SH-SY5Y (cell line): ENCODE results near the gene BICRA.

Experiments used
- GATA2 ChIP-seq: IDR thresholded peaks from 2 replicates; pipeline ENCODE4 v1.6.1; 2011; ENCODE audit warnings: mild to moderate bottlenecking, low read depth, low read length
- GATA3 ChIP-seq: IDR thresholded peaks from 2 replicates; pipeline ENCODE4 v1.6.1; 2011; ENCODE audit warnings: low read depth, mild to moderate bottlenecking, low read length, moderate library complexity

Gene BICRA

DNA sequence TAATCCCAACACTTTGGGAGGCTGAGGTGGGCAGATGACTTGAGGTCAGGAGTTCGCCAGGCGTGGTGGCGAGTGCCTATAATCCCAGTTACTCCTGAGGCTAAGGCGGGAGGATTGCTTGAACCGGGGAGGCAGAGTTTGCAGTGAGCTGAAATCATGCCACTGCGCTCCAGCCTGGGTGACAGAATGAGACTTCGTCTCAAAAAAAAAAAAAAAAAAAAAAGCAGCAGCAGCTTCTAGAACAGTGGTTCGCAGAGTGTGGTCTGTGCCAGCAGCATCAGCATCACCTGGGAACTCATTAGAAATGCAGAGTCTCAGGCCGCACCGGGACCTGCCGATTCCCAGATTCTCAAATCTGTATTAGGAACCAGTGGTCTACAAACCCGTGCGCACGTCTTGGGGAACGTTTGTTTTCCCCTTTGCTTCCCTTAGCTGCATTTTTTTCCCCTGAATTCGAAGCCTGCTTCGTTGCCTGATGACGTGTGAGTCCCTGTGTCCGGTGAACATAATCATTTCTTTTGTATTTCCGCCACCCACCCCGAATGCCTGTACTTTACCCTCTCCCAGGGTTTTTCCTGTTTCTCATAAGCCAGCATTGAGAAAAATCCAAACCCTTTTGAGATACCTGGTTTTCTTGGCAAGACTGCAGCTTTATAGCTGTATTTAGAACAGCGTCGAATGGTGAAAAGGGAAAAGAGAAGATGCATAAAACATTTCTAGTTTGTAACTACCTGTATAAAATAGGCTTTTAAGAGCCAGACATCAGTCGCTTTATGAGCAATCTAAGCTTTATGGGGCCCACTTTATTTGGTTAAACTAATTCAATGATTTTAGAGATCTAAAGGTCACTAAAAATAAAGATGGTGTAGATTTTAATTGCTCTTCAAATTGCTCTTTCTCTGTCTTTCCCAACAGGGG, 49.8 kb downstream of the BICRA start:
- TF ChIP-seq GATA3 (no peak), GATA2 (no peak)

DNA sequence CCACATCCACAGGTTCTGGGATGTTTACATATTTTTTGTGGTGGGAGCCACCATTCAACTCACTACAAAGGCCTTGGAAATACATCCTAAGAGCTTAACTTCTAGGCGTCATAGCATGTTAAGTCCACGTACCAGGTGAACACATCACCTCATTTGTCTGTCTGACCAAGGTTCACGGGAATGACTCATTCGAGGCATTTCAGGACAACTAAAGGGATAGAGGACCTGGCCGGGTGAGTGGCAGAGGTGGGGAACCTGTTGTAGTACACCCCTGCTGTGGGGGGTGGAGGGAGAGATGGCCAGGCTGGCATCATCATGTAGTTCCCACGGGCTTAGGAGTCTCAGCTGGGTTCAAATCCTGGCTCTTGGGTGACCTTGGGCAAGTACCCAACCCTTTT, 51.5 kb downstream of the BICRA start:
- TF ChIP-seq GATA2 = no peak
- no peak for TF ChIP-seq GATA3

DNA sequence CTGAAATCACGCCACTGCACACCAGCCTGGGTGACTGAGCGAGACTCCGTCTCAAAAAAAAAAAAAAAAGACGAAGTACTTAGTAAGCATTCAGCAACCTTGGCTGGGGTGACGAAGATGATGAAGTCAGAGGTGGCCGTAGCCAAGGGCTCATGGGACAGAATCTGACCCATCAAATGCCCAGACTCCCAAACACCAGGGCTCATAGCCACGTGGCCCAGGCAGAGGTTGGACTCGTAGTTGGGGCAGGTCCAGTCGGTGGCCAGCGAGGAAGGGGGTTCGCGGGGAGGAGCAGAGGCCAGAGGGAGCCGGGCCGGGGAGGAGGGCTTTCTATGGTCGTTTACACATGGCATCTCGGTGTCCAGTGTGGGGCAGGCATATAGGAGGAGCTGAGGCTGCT, 52.2 kb downstream of the BICRA start:
- TF ChIP-seq GATA2 (no peak), GATA3 (no peak)

DNA sequence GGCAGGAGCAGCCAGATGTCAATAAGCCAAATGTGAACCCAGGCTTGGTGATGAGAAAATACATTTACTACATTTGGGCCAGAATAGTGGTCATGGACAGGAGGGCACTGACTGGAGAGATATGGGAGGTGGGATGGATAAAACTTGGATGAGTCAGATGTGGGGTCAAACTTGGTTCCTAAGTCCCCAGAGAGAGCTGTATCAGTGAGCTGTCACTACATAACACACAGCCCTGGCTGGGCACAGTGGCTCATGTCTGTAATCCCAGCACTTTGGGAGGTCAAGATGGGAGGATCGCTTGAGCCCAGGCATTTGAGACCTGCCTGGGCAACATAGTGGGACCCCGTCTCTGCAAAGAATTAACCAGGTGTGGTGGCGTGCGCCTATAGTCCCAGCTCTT, 52.7 kb downstream of the BICRA start:
- no peak for TF ChIP-seq GATA3
- no peak for TF ChIP-seq GATA2

DNA sequence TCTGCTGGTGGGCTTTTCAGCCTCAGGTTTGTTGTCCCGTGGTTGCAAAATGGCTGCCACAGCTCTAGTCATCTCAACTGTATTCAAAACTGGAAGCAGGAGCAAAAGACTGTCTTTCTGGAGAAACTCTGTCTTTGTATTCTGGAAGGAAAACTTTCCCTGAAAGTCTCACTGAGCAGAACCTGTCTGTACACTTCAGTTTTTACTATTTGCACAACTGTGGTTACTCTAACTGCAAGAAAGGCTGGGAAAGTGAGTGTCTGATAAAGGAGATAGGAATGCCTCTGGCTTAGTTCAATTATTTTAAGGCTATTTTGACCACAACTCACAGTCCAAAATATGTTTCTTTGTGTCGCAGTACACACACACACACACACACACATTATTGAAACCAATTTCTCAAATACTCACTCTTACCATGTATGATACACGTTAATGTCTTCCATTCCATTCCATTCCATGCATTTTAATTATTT, 54.5 kb downstream of the BICRA start:
- no peak for TF ChIP-seq GATA2
- TF ChIP-seq GATA3 = no peak

DNA sequence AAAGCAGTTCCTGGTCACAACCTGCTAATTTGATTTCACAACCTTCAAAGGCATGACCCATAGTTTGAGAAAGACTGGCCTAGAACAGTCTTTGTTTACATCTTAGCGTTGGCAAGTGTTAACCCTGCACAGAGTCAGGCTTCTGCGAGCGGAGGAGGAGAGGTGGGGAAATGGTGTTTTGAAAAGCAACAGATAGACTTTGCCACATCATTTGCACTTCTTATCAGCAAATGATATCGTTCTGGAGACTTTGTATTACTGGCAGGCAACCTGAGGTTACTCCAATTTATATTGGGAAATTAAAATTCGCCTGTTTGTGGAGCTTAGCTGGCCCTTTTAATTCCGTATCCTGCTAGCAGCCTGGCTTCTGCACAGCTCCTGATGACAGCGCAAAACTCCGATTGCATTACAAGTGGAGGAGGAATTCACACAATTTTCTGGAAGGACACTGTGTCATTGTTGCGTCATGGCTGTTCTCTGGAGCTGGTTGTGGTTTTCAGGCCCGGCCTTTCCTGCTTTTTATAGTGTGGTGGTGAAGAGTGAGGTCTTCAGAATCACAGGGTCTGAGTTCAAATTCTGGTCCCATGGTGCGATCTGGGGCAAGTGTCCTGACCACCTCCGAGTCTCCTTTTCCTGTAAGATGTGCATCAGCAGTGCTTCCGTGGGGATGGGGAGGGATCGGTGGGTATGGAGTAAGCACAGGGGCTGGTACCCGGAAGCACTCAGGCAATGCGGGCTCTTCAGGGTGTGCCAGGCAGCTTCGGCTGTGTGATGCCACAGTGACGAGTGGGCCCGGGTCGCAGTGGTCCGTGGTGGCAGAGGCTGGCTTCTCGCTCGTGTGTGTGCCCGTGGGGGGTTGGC, 55.2 kb downstream of the BICRA start:
- TF ChIP-seq GATA2 (no peak), GATA3 (no peak)

DNA sequence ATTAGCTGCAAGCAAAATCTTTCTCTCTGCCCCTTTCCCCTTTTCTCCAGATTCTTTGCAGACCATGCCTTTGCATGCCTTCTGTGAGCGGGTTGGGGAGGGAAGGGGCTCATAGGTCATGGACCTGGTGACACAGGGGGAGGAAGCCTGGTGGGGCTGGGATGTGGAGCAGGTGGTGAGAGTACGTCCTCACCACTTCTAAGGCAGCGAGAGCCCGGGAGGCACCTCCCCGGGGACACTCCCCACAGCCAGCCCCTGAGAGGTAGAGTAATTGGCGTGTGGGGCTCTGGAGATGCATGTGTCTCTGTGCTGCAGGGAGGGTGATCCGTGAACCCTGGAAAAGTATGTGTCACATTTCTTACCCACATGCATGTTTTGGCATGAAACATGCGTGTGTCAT, 61.8 kb downstream of the BICRA start:
- TF ChIP-seq GATA3 = no peak
- TF ChIP-seq GATA2 = no peak

DNA sequence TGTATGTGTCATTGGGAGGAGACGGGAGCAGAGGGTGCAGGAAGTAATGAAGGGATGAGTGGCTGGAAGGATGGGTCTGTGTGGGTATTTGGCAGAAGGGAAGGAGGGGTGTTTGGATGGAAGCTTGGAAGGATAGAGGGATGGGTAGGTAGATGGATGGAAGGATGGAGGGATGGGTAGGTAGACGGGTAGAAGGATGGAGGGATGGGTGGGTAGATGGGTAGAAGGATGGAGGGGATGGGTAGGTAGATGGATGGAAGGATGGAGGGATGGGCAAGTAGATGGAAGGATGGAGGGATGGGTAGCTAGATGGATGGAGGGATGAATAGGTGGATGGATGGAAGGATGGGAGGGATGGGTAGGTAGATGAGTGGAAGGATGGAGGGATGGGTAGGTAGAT, 62.6 kb downstream of the BICRA start:
- TF ChIP-seq GATA3 (no peak), GATA2 (no peak)

DNA sequence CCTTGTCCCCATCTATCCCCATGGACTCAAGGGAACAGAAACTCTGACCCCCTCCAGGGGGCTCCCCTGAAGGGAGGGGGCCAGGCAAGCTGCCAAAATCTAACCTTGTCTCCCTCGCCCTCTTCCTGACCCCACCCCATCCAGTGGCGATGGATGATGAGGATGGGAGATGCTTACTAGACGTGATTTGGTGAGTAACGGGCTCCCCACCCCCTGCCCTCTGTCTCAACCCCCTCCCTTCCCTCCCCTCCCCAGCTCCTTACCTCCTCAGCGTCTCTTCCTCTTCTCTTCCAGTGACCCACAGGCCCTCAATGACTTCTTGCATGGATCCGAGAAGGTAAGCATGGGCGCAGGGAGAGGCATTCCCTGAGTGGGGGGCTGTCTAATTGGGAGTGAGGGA, 64.5 kb downstream of the BICRA start:
- TF ChIP-seq GATA3 (no peak), GATA2 (no peak)

DNA sequence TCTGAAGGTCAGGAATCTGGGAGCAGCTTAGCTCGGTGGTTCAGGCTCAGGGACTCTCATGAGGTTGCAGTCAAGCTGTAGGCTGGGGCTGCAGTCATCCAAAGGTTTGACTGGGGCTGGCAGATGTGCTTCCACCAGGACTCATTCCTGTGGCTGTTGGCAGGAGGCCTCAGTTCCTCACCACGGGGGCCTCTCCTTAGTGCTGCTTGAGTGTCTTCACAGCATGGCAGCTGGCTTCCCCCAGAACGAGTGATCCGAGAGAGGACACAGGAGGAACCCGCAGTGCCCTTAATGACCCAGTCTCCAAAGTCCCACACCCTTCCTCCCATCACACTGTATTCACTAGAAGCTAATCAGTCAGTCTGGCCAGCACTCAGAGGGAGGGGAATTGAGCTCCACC, 65.6 kb downstream of the BICRA start:
- TF ChIP-seq GATA3 = no peak
- TF ChIP-seq GATA2 = no peak

DNA sequence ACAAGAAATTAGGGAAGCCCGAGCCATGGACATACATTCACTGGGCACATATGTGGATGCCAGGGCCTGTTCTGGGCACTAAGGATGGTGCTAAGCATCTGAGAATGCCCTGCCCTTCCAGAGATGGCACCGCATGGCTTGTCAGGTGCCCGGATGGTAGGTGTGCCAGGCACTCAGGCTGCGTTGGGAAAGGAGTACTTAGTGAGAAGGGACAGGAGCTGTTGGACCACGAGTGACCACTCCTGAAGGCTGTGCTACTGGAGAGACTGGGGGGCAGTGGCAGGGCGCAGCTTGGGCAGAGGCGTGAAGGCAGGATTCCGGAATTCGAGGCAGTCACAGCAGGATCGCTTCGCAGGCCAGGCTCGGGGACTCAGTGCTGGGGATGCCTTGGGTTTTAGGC, 66.3 kb downstream of the BICRA start:
- TF ChIP-seq GATA2 (no peak), GATA3 (no peak)

DNA sequence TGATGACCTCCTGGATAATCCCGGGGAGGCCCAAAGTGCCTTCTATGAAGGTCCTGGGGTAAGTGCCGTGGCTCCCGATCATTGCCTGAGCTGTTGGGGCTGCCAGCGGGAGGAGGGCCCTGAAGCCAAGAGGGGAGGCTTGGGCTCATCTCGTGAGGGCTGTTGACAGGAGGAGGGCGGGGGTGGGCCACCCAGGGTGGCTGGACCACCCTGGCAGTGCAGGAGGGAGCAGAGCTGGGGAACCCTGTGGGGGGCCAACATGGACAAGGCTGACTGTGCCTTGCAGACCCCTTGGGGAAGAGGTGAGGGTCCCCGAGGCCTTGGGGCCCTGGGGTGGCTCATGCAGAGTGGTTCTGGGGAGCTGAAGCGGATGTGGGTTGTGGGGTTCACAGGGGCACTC, 66.9 kb downstream of the BICRA start:
- TF ChIP-seq GATA2 (no peak), GATA3 (no peak)

DNA sequence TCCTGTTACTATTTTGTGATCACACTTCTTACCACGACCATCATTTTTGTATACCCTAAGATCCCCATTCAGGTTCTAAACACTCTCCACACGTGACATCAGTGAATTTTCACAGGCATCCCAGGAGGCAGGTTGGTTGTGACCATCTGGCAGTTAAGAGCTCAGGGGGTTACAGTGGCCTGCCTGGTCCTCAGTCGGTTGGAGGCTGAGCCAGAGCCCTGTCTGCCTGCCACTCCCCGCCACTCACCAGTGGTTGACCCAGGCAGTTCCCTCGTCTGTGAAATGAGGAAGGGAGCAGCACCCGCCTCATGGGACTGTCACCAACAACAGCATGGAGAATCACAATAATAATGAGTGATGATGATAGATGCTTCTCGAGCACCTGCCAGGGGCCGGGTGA, 67.9 kb downstream of the BICRA start:
- no peak for TF ChIP-seq GATA3
- TF ChIP-seq GATA2 = no peak

DNA sequence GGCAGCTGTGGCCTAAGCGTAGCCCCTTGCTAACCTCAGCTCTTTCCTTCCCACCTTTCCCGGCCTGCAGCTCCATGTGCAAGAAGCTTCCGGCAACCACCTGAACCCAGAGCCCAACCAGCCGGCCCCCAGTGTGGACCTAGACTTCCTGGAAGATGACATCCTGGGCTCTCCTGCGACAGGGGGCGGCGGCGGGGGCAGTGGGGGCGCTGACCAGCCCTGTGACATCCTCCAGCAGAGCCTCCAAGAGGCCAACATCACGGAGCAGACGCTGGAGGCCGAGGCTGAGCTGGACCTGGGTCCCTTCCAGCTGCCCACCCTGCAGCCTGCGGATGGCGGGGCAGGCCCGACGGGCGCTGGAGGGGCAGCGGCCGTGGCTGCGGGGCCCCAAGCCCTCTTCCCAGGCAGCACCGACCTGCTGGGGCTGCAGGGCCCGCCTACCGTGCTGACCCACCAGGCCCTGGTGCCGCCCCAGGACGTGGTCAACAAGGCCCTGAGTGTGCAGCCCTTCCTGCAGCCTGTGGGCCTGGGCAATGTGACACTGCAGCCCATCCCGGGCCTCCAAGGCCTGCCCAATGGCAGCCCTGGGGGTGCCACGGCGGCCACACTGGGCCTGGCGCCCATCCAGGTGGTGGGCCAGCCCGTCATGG, 70.4 kb downstream of the BICRA start:
- no peak for TF ChIP-seq GATA2
- TF ChIP-seq GATA3 = no peak
